GM18507 (cell line): Measurements from ENCODE around the gene C2CD4C.
"Not testable (repeated sequence)": the region's sequence is repeated elsewhere in the genome, so short reads cannot be mapped to it uniquely, and the experiment has no call there.

ENCODE experiments used
- DNase-seq: peaks from one replicate; pipeline ENCODE4 v3.0.0; 2011; ENCODE audit warnings: low read depth; ENCODE audit not compliant: insufficient read length; ENCODE audit errors: extremely low spot score
- FAIRE-seq: peaks from 2 replicates; lab custom pipeline; 2011; peaks lifted over from hg19 to GRCh38; lab: Jason Lieb, UNC

C2CD4C gene

DNA sequence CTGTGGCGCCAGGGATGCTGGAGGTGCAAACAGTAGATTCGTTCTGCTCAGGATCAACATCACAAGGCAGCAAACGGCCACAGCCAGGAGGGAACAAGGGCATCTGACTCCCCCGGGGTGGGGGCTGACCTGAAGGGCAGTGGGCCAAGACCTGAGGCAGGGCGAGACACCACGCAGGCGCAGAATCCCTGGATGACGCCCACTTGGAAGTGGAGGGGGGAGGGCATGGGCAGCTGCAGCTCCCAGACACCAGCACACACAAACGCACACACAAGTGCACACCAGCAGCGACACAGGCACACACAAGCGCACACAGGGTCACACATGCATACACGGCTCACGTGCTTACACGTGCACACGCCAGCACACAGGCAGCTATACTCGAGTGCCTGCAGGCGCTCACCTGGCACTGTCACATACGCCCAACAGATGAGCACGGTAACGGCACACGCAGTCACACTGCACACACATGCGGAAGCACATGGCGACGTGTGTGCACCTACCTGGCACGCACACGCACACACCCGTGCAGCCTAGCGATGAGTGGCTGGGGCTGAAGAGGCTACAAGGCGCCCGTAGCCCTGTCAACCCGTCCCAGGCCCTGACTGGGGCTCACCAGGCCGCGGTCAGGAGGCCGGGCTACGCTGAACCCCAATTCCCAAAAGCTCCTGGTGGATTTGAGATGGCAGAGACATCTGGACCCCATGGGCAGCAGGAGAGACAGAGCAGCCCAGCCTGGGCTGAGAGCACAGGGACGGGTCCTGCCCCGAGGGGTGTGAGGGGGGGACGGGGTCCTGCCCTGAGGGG lies 5.5 kb downstream of the C2CD4C start:
- DNase-seq (no peak), FAIRE-seq (no peak)

DNA sequence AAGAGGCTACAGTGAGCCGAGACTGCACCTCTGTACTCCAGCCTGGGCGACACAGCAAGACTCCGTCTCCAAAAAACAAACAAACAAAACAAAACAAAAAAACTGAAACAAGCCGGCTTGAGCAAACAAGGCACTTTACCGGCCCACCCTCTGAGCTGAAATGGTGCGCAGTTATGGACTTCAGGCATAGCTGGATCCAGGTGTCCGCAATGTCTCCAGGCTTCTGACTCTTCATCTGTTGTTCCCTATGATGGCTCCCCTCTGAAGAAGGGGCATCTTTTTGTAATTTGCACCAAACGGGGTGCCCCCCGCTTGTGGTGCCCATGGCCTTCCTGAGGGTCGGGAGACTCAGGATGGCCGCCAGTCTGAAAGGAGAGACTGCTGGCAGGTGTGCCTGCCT lies 6.2 kb downstream of the C2CD4C start:
- DNase-seq, result no peak
- FAIRE-seq, result no peak

DNA sequence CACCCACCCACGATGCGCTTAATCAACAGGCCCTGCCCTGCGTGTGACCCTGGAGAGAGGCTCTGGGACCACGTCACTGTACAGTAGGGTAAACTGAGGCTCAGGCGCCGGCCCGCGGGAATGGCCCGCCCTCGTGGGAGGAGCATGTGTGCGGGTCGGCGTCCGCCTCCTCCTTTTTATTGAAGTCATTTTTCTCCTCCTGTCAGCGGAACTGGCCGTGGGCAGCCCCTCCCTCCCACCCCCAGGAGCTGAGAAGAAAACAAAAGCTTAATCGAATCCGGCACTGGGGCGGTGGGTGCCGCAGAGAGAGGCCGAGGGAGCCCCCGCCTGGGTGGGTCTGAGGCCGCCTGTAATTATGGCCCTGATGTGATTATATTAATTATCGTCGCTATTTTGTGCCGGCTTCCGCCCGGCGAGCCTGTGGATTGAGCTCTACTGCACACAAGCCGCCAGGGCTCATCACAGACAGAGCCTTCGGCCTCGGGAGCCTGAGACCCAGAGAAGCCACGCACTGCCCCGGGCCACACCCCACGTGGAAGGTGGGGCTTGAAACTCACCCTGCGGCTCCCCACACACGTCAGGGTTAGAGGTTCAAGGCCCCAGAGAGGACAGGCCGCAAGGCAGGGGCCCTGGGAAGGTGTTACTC lies 7.0 kb downstream of the C2CD4C start:
- DNase-seq (no peak), FAIRE-seq (no peak)

DNA sequence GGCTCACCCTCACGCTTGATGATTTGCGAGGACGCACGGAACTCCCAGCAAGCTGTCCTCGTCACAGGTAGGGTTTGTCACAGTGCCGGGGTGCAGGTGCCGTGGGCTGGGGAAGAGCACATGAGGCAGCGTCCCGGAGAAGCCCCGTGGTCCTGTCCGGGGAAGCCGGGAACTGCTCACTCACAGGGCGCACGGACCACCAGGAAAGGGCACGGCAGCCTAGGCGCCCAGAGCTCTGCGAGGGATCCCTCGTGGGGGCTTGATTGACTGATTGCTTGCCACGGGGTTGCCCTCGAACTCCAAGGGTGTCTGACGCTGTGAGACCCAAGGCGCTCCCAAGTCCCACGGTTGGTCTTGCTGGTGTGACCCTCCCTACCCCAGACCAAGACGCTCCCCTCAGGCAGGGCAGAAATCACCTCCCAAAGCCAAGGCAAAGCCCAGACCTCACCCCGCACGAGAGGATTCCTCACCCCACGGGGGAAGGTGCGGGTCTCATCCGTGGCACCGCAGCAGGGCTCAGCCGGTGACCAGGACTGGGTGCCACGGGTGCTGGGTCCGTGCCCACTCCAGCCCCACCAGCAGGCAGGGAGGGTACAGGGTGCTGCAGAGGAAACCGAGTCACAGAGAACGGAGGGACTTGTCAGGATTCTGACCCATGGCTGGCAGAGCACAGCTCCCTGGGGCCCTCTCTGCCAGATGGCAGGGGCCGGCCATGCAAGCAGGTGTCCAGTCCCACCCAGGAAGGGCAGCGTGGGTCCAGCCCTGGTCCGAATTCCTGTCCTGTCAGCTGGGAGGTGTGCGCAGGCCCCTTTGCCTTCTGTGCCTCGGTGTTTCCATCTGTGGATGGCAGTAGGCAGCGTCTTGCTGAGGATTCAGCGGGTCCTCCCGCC lies 7.7 kb downstream of the C2CD4C start:
- DNase-seq, result no peak

DNA sequence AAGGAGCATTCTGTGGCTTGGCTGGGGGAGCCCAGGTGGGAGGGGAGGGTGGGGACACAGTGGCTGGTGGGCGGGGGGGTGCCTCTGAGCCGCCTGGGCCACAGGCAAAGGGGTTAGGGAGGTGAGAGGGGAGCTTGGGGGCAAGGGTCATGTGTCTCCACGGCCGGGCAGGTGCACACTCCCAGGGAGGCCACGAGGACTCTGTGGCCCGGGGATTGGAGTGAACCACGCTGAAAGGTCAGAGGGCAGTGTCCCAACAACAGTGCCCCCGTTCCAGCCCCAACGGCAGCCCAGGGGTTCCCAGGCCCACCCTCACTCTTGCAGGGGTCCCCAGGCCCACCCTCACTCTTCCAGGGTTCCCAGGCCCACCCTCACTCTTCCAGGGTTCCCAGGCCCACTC lies 9.6 kb downstream of the C2CD4C start:
- FAIRE-seq (no peak), DNase-seq (no peak)

More for the DNA sequence above, 7.7 kb downstream of the C2CD4C start:
- no peak for FAIRE-seq

DNA sequence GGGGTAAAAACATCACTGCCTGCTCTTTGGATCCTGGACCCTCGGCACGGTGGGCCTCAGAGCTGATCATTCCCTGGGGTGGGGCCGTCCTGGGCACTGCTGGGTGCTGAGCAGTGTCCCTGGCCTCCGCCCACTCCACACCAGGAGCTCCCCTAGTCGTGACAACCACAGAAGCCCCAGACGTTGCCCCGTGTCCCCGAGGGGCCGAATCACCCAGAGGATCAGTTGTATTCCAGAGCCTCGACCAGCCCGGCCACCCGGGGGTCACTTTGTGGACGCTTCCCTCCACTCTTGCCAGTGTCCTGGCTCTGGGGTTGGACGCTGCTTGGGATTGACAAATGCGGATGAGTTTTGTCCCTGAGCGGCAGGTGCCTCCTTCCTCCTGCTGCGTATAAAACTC lies 10.2 kb downstream of the C2CD4C start:
- DNase-seq, result no peak
- no peak for FAIRE-seq

DNA sequence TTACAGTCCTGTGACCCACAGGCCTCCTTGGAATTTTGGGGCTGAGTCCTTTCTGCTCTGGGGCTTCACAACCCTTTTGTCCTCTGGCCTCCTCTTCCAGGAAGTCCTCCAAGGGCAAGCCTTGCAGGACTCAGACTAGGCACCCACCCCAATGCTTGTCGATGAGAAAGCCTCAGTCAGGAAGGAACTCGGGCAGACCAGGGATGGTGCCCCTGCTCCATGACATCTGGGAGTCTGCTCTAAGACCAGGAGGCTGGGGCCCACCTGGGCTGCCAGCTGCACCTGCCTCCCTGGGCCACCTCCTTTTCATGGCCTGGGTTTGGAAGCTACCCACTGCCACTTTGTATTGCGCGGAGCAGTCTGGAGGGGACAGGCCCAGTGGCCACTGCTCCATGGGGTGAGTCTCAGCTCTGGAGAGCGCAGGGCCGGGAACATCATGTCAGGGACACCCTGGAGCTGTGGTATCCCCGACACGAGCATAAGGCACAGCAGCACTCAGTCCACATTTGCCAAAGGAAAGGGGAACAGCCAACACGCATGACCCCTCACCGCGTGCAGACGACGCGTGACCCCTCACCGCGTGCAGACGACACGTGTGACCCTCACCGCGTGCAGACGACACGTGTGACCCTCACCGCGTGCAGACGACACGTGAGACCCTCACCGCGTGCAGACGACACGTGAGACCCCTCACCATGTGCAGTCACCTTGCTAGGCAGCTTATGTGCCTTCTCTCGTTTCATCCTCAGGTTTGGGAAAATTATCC lies 10.8 kb downstream of the C2CD4C start:
- FAIRE-seq (no peak), DNase-seq (no peak)

DNA sequence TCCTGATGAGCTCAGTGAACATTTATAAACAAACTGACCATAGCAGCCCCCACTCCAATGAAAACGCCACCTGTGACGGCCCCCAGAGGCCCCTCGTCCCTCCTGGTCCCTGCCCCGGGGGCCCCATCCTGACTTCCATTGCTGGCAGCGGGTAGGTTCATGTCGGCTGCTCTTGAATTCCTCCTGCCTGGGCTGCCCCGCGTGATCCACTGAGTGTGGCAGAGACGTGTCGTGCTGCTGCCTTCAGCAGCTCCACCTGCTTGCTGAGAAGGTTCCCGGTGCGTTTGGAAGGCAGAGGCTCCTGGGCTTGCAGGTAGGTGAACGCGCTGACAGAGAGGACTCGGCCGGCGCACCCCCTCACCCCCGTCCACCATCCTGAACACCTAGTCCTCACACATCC lies 11.6 kb downstream of the C2CD4C start:
- FAIRE-seq (no peak), DNase-seq (no peak)

DNA sequence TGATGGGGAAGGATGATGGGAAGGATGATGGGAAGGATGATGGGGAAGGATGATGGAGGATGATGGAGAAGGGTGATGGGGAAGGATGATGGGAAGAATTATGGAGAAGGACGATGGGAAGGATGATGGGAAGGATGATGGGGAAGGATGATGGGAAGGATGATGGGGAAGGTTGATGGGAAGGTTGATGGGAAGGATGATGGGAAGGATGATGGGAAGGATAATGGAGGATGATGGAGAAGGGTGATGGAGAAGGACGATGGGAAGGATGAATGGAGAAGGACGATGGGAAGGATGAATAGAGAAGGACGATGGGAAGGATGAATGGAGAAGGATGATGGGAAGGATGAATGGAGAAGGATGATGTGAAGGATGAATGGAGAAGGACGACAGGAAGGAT lies 13.5 kb downstream of the C2CD4C start:
- DNase-seq, result no peak
- FAIRE-seq, result no peak

DNA sequence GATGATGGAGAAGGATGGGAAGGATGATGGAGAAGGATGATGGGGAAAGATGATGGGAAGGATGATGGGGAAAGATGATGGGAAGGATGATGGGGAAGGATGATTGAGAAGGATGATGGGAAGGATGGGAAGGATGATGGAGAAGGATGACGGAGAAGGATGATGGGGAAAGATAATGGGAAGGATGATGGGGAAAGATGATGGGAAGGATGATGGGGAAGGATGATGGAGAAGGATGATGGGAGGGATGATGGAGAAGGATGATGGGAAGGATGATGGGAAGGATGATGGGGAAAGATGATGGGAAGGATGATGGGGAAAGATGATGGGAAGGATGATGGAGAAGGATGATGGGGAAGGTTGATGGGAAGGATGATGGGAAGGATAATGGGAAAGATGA lies 14.1 kb downstream of the C2CD4C start:
- FAIRE-seq, result not testable (repeated sequence)

DNA sequence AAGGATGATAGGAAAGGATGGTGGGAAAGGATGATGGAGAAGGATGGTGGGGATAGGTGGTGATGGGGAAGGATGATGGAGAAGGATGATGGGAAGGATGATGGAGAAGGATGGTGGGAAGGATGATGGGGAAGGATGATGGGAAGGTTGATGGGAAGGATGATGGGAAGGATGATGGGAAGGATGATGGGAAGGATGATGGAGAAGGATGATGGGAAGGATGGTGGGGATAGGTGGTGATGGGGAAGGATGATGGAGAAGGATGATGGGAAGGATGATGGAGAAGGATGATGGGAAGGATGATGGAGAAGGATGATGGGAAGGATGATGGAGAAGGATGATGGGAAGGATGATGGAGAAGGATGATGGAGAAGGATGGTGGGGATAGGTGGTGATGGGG lies 15.4 kb downstream of the C2CD4C start:
- FAIRE-seq, DNase-seq: not testable (repeated sequence)

More for the DNA sequence above, 14.1 kb downstream of the C2CD4C start:
- DNase-seq, result not testable (repeated sequence)

DNA sequence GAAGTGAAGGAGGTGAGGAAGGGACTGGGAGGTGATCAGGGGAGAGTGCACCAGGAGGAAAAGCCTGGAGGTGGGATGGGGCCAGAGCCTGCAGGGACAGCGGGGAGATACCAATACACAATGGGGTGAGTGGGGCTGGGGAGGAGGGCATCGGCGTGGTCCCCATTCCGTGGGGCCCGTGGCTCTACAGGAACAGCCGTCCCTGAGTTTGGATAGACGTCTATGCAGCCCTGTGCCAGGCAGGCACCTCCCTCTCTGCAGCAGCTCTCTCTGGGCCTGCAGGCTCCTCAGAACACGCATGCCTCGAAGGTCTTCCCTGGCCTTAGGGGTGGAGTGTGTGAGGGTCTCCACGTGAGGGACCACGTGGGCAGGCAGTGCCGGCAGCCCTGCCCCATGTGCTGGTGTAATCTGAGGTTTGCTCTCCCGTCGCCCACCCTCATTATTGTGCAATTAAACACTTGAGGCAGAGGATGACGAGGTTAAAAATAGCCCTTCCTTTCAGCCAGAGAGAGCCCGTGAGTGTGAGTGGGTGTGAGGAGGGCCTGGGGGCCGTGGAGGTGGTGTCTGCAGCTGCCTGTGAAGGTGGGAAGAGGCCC lies 16.5 kb downstream of the C2CD4C start:
- no peak for FAIRE-seq
- DNase-seq, result no peak

DNA sequence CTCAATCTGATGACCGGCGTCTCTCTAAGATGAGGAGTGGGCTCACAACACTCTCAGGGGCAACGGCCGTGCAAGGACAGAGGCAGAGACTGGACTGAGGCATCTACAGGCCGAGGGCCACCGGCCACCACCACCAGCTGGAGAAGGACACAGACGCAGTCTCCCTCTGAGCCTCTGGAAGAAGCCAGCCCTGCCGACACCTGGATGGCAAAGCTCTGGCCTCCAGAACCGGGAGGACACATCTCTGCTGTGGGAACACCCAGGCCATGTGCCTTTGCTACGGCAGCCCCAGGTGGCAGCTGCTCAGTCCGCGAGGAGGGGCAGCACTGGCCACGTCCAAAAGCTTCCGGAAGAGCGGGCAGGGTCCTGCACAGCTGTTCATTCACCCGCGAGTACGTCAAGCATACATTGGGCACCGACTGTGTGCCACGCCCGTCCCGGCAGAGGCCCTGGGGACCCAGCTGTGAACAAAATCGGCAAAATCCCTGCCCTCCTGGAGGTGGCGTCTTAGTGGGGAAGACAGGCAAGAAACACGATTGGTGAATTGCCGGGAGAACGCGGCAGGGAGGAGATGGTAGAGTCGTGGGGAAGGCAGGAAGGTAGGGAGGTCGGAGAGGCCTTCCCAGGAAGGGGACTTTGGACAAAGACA lies 17.1 kb downstream of the C2CD4C start:
- DNase-seq (no peak), FAIRE-seq (no peak)

DNA sequence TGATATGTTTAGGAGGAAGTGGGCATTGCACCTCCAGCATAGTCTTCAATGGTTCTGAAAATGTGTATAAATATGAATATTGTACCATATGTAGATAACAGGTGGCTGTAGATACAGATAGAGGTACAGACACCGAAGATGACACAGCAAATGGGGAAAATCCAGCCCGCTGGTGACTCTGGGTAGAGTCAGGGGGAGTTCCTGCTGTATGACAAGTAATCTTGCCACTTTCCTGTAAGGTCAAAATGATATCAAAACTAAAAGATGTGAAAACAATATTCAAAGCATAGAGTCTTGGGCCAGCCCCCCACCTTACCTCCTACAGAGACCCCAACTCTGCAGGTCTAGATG lies 17.8 kb downstream of the C2CD4C start:
- DNase-seq (no peak), FAIRE-seq (no peak)

DNA sequence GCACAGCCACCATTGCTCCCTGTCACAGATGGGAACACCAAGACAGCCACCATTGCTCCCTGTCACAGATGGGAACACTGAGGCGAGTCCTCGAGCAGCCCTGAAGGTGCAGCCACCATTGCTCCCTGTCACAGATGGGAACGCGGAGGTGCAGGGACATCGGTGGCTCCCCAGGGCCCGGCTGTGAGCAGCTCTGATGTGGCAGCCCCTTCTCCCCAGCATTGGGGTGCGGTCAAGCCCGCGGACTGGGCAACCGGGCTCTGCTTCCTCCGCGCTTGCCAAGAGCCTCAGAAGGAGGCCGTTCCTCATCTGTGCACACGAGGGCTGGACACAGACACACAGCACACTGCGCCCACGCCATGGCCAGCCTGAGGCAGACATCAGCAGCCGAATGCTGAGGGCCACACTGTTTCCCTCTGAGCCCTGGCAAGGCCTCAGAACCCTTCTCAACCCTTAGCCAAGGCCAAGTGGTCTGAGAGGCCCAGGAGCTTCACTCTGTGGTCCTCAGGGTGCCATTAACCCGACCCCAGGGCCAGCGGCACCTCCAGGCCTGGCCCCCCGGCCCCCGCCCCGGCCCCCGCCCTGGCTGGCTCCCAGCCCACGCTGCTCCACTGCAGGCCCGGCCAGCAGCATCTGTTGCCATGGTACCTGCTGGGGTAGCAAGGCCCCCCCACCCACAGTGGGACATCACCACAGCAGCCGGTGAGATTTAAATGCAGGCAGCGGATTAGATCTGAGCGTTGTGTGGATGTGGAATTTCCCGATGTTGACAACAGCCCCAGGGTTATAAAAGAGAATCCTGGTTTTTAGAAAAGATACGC lies 18.4 kb downstream of the C2CD4C start:
- DNase-seq, result no peak
- FAIRE-seq, result no peak

DNA sequence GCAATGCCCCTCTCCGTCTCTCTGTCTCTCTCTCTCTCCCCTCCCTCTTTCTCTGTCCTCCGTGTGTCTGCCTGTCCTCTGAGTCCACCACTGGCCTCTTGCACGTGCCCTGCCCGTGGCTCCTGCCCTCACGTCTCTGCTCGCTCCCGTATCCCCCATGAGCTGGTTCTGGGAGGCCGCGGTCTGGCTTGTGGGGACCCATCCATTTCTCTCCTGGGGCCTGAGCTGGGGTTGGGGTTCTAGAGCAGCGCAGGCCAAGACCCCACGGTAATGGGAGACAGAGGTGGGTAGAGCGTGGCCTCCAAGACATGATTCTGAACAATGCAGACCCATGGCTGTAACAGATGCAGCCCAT lies 19.0 kb downstream of the C2CD4C start:
- no peak for FAIRE-seq
- no peak for DNase-seq

DNA sequence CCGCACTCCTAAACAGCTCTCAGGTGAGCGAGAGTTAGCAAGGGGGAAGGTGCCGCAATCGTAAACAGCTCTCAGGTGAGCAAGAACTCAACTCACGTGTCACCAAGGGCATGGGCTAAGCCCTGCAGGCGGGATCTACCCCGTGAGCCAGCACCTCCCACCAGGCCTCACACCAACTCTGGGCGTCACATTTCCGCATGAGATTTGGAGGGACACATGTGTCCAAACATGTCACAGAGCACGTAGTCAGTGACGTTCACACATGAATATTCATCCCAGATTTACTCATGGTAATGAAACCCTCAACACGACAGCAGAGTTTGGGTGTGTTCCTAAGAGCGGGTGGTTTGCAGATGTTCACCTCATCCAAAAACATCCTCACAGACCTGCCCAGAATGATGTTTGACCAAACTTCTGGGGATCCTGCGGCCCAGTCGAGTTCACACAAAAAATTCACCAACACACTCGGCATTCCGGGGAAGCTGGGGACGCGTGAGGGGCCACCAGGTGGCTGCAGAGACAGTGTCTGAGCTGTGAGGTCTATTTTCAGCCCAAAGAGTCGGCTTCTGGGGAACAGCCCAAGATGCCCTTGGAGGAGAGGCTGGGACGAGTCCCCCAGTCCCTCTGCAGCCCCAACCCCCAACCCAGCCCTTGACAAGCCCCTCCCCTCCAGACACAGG lies 19.6 kb downstream of the C2CD4C start:
- DNase-seq, result no peak
- no peak for FAIRE-seq

DNA sequence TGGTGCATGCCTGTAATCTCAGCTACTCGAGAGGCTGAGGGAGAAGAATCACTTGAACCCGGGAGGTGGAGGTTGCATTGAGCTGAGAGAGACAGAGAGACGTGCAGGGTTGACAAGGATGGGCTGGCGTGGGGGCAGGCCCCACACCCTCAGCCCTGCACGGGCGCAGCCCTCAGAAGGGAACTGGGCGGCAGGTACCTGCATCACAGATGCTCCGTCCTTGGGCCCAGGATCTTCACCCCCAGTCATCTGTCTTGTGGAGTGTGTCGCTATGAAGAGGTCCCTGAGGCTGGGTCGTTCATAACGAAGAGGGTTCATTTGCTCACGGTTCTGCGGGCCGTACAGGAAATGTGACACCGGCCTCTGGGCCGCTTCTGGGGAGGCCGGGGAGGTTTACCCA lies 20.3 kb downstream of the C2CD4C start:
- FAIRE-seq (no peak), DNase-seq (no peak)
